K562 (cell line): ENCODE results near the gene NRXN3. TPM values are rescaled to one million over a fixed set of nuclear protein-coding genes. Genes with fewer than 3 reads are reported as not detected.

Source experiments
- ATAC-seq: fragments of 200-7000 bp; cut with Tn5 transposase; 3 replicates; pipeline ENCODE4 v1.9.1; 2020; ENCODE audit warnings: moderate library complexity
- BruUV-seq: library from RNA; stranded (reverse); fragments of 400-500 nt; replicated peaks from 2 replicates; lab custom pipeline; 2021; lab: Mats Ljungman, UMichigan
- CTCF ChIA-PET: fragments of 300-600 bp; formaldehyde crosslinking; extraction: SDS; loops from one replicate; lab custom pipeline; 2021; ENCODE audit warnings: low intra/inter-chr PET ratio; lab: Yijun Ruan, JAX
- POLR2A ChIA-PET: fragments of 300-600, 350-650 bp; sonication (Branson Sonifier 250); formaldehyde crosslinking; extraction: SDS; loops from one replicate; lab custom pipeline; 2021; ENCODE audit warnings: antibody characterized with exemption, inconsistent platforms; lab: Yijun Ruan, JAX
- DNase-seq, 4 experiments: peaks; one replicate each; pipeline versions ENCODE4 v3.0.0 to v3.0.0-alpha.2; 2011 to 2018; ENCODE audit warnings: low spot score in 3 of 4, mixed read lengths in 3 of 4; ENCODE audit errors: extremely low read depth in 1 of 4
- FAIRE-seq: peaks from 2 replicates; lab custom pipeline; 2011; peaks lifted over from hg19 to GRCh38; lab: Jason Lieb, UNC
- H2AFZ ChIP-seq: 2 replicates; pipeline ENCODE4 v1.6.0; 2011; ENCODE audit warnings: low read depth, low read length, control low read depth, inconsistent platforms
- H3K27ac ChIP-seq: fragments of 200-600 bp; 3 replicates; pipeline ENCODE4 v1.8.0; 2011; ENCODE audit warnings: low read depth, mild to moderate bottlenecking, control low read depth, inconsistent platforms, low read length, moderate library complexity, mixed read lengths; ENCODE audit errors: extremely low read depth
- H3K27me3 ChIP-seq, 2 experiments: fragments of 300-600 bp in 1 of 2; 2 replicates in 1 of 2; 3 replicates in 1 of 2; pipeline versions ENCODE4 v1.6.0 to v1.8.0; 2011; ENCODE audit warnings: inconsistent platforms in 2 of 2, low read length in 2 of 2, mild to moderate bottlenecking in 1 of 2, mixed read lengths in 1 of 2, moderate library complexity in 1 of 2; ENCODE audit not compliant: control insufficient read depth in 2 of 2, insufficient read depth in 2 of 2
- H3K36me3 ChIP-seq: fragments of 300-600 bp; 3 replicates; pipeline ENCODE4 v1.8.0; 2011; ENCODE audit warnings: mild to moderate bottlenecking, low read length, inconsistent platforms; ENCODE audit not compliant: control insufficient read depth, insufficient read depth
- H3K4me1 ChIP-seq, 2 experiments: fragments of 200-600 bp in 1 of 2; replicated peaks in 1 of 2; 2 replicates in 1 of 2; 3 replicates in 1 of 2; pipeline versions ENCODE4 v1.5.1 to v1.8.0; 2011; ENCODE audit warnings: inconsistent platforms in 2 of 2, low read length in 2 of 2, mild to moderate bottlenecking in 1 of 2, mixed read lengths in 1 of 2, moderate library complexity in 1 of 2; ENCODE audit not compliant: control insufficient read depth in 2 of 2, insufficient read depth in 2 of 2
- H3K4me2 ChIP-seq: 2 replicates; pipeline ENCODE4 v1.6.1; 2011; ENCODE audit warnings: low read length, control low read depth, inconsistent platforms, mixed read lengths; ENCODE audit not compliant: insufficient read depth
- H3K4me3 ChIP-seq: fragments of 200-600 bp; sonication (generic), shearing (Covaris generic); 2 replicates; pipeline ENCODE4 v1.5.1; 2016; ENCODE audit warnings: control low read depth, inconsistent platforms
- H3K79me2 ChIP-seq: fragments of 200-600 bp; 3 replicates; pipeline ENCODE4 v1.8.0; 2011; ENCODE audit warnings: low read length, inconsistent platforms; ENCODE audit not compliant: control insufficient read depth, insufficient read depth
- H3K9ac ChIP-seq, 2 experiments: 2 replicates each; pipeline versions ENCODE4 v1.6.0 to v1.6.1; 2011; ENCODE audit warnings: low read depth in 2 of 2, low read length in 2 of 2, control low read depth in 1 of 2, inconsistent platforms in 1 of 2, mild to moderate bottlenecking in 1 of 2, mixed read lengths in 1 of 2; ENCODE audit not compliant: insufficient read depth in 1 of 2
- H3K9me1 ChIP-seq: one replicate; pipeline ENCODE4 v1.6.0; 2011; ENCODE audit warnings: inconsistent platforms, mild to moderate bottlenecking, low read length, moderate library complexity; ENCODE audit not compliant: control insufficient read depth, insufficient read depth
- H3K9me3 ChIP-seq: replicated peaks from 2 replicates; pipeline ENCODE4 v1.5.1; 2011; ENCODE audit warnings: low read depth, low read length, inconsistent platforms; ENCODE audit not compliant: control insufficient read depth, insufficient read depth
- H4K20me1 ChIP-seq: replicated peaks from 2 replicates; pipeline ENCODE4 v1.6.1; 2011; ENCODE audit warnings: low read length, inconsistent platforms, mixed read lengths; ENCODE audit not compliant: control insufficient read depth, insufficient read depth
- IFI16 ChIP-seq: fragments of 250-450 bp; sonication (Bioruptor Pico); IDR thresholded peaks from 2 replicates; pipeline ENCODE4 v2.1.2; 2022; ENCODE audit warnings: mild to moderate bottlenecking, inconsistent platforms
- KLF6 ChIP-seq: fragments of 250-450 bp; sonication (Bioruptor Pico); IDR thresholded peaks from 2 replicates; pipeline ENCODE4 v1.4.0; 2020; ENCODE audit warnings: mild to moderate bottlenecking, moderate library complexity, borderline replicate concordance
- MTA2 ChIP-seq: fragments of 450-650 bp; IDR thresholded peaks from 2 replicates; pipeline ENCODE4 v1.6.1; 2016; ENCODE audit warnings: low read depth
- TFAM ChIP-seq: fragments of 250-450 bp; sonication (Bioruptor Pico); conservative IDR thresholded peaks from 2 replicates; pipeline ENCODE4 v1.5.0; 2021; ENCODE audit warnings: mild to moderate bottlenecking, moderate library complexity
- ZNF12 ChIP-seq: sonication (generic); formaldehyde crosslinking; IDR thresholded peaks from 2 replicates; pipeline ENCODE4 v1.4.0; 2020; ENCODE audit warnings: mild to moderate bottlenecking, missing genetic modification reagents
- ZNF146 ChIP-seq: IDR thresholded peaks from one replicate; pipeline ENCODE4 v1.6.1; 2018; ENCODE audit warnings: missing compliant biosample characterization; ENCODE audit not compliant: unreplicated experiment
- WGBS: fragments of 100-300 bp; shearing (Covaris generic); methylation state at CpG from one replicate; pipeline ENCODE4 v1.1.6; 2016; ENCODE audit warnings: low coverage, mixed read lengths; ENCODE audit not compliant: insufficient coverage; ENCODE audit errors: missing lambda C conversion rate; 5-methylcytosine and 5-hydroxymethylcytosine counted together
- in situ Hi-C: fragments of 300-500 bp; cut with MboI; formaldehyde crosslinking; loops from 4 replicates; pipeline ENCODE4 v1.15.0; 2018; ENCODE audit warnings: inconsistent platforms, mixed read lengths
- intact Hi-C: fragments of 100-400 bp; cut with micrococcal nuclease; formaldehyde crosslinking; loops from 2 replicates; pipeline ENCODE4 v1.14.2; 2022
- polyA plus RNA-seq, 8 experiments: library from polyadenylated mRNA; depleted of rRNA in 4 of 8; stranded (reverse) in 5 of 8; unstranded in 3 of 8; fragments of >200 nt; fragmentation: Nextera tagmentation in 2 of 8; fragmentation: Illumina TruSeq in 1 of 8; extraction: Ambion mirVana in 2 of 8; extraction: Trizol in 1 of 8; gene quantifications; 2 replicates each; pipeline versions ENCODE4 v1.2.1 to v1.2.3, GENCODE V29; 2011 to 2014; ENCODE audit warnings: inconsistent platforms in 1 of 8, missing spikeins in 1 of 8
- total RNA-seq, 7 experiments: library from RNA; depleted of rRNA in 6 of 7; stranded (reverse); fragments of >200 nt in 6 of 7; fragmentation: Illumina TruSeq in 2 of 7; extraction: Trizol in 2 of 7; gene quantifications; 2 replicates each; pipeline versions ENCODE4 v1.2.1 to v1.2.3, GENCODE V29; 2011 to 2021; ENCODE audit warnings: low replicate concordance in 1 of 7
- TF ChIP-seq, protein P1 (sequence below): fragments of 250-450 bp; sonication (Bioruptor Pico); IDR thresholded peaks from 2 replicates; pipeline ENCODE4 v1.4.0; 2020

The NRXN3 gene
- total and polyA plus RNA-seq, 9 of the 15 experiments (the other 6 are each of a cell fraction or from before 2014, with no cell fraction given) = 0.09 TPM; not detected in 8

- TF ChIP-seq, protein P1, sequence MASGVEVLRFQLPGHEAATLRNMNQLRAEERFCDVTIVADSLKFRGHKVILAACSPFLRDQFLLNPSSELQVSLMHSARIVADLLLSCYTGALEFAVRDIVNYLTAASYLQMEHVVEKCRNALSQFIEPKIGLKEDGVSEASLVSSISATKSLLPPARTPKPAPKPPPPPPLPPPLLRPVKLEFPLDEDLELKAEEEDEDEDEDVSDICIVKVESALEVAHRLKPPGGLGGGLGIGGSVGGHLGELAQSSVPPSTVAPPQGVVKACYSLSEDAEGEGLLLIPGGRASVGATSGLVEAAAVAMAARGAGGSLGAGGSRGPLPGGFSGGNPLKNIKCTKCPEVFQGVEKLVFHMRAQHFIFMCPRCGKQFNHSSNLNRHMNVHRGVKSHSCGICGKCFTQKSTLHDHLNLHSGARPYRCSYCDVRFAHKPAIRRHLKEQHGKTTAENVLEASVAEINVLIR (CRISPR knock-in tag) = no peak
- no peak for TF ChIP-seq IFI16 (CRISPR knock-in tag)
- TF ChIP-seq KLF6 (CRISPR knock-in tag) = no peak
- no peak for TF ChIP-seq MTA2
- TF ChIP-seq TFAM (CRISPR knock-in tag) = no peak
- TF ChIP-seq ZNF146 (CRISPR knock-in tag) = no peak
- TF ChIP-seq ZNF12 (CRISPR knock-in tag) = no peak
- no peaks in the 10 kb centered on the region for H3K9me3 ChIP-seq
- 0% methylated on average over 2 of the region's 2 CpGs for WGBS
- H4K20me1 ChIP-seq = no peaks in the 10 kb centered on the region
- H3K36me3 ChIP-seq = no peaks in the 10 kb centered on the region
- ATAC-seq (no peak), DNase-seq (no peak), FAIRE-seq (no peak)
- H2AFZ ChIP-seq = no peak overlapping the region
- H3K9ac ChIP-seq = no peak overlapping the region
- CTCF ChIA-PET = no interaction called here
- no peaks in the 10 kb centered on the region for H3K79me2 ChIP-seq
- H3K4me3 ChIP-seq = no peak overlapping the region
- in situ Hi-C loops = no loop called here
- no peaks in the 10 kb centered on the region for H3K4me1 ChIP-seq
- H3K4me2 ChIP-seq = no peak overlapping the region
- no peaks in the 10 kb centered on the region for H3K9me1 ChIP-seq
- intact Hi-C loops = no loop called here
- H3K27ac ChIP-seq = no peak overlapping the region
- H3K27me3 ChIP-seq = no peaks in the 10 kb centered on the region
- BruUV-seq = no TSS peak
- POLR2A ChIA-PET = no interaction called here
These were observed 1345.8 kb downstream of the NRXN3 start for GRCh38 chr14:79516009-79516408.
